Stimulated activated CD8-positive, alpha-beta memory T cell treated with anti-CD3 and anti-CD28 coated beads, Interleukin-15, amount 100 ng/mL, for 24 hours (primary cell): ENCODE data around the gene GPC5.
"Not testable (repeated sequence)": the region's sequence is repeated elsewhere in the genome, so short reads cannot be mapped to it uniquely, and the experiment has no call there.

Experiments
- DNase-seq: peaks from one replicate; pipeline ENCODE4 v3.0.0-alpha.2; 2020; ENCODE audit warnings: low read depth

The GPC5 gene

DNA sequence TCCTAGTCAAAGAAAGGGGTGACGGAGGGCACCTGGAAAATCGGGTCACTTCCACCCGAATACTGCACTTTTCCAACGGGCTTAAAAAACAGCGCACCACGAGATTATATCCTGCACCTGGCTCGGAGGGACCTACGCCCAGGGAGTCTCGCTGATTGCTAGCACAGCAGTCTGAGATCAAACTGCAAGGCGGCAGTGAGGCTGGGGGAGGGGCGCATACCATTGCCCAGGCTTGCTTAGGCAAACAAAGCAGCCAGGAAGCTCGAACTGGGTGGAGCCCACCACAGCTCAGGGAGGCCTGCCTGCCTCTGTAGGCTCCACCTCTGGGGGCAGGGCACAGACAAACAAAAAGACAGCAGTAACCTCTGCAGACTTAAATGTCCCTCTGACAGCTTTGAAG, 1354.3 kb downstream of the GPC5 start:
- not testable (repeated sequence) for DNase-seq

DNA sequence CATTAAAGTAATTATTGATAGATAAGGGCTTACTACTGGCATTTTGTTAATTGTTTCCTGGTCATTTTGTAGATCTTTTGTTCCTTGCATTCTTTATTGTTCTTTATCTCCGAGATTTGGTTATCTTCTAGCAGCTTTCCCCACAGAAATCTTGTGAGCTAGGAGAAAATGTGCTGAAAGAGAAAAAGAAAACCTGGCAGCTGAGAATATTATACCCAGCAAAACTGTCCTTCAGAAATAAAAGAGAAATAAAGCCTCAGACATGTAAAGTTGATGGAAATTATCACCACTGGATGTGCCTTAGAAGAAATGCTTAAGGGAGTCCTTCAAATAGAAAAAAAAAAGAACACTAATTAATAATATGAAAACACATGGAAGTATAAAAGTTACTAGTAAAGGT, 1363.3 kb downstream of the GPC5 start:
- DNase-seq, result no peak

DNA sequence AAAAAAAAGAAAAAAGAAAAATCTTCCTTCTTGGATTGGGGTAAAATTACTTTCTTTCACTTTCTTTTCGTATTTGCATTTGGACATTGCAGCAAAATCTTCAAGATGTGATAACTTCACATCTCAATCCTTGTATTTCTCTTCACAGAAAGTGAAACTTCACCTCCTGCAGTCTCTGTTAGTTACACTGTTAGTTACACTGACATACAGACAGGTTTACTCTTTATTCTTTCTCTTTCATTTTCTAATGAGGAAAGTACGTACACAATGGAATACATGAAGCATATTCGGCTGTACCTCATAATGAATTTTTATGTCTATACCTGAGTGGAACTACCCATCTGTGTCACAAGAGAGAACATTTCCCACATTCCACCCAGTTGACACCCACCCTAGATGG, 1369.0 kb downstream of the GPC5 start:
- no peak for DNase-seq

DNA sequence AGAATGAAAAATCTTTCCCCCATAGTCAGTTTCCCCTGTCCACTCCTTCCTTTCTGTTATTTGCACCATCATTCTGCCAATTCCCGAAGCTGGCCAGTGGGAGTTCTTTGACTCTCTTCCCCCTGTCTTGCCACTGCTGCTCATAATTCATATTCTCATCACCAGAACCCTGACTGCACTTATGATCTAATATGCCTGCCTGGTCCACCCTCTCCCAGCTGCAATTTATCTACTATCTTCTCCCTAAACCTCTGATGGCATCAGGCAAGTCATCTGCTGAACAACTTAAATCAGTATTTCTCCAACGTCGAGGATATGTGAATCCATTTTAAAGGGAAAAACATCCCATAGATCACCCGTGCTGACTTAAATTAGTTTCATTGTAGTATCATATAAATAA, 1370.2 kb downstream of the GPC5 start:
- DNase-seq, result no peak

DNA sequence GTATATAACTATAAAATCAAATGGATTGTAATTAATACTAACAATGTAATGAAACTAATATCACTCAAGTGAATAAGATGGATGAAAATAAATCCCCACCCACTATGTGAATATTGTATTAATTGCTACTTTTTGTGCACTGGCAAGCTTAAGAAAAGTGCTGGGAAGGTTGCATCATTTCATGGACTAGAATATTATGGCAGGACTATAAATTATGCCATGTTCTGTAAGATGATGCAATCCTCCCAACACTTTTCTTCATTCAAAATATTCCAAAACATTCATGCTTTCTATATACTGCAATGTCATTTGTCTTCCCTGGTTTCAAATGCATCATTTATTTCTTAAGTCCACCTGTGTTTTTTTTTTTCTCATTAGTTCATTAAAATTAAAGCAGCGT, 1370.6 kb downstream of the GPC5 start:
- DNase-seq, result no peak

DNA sequence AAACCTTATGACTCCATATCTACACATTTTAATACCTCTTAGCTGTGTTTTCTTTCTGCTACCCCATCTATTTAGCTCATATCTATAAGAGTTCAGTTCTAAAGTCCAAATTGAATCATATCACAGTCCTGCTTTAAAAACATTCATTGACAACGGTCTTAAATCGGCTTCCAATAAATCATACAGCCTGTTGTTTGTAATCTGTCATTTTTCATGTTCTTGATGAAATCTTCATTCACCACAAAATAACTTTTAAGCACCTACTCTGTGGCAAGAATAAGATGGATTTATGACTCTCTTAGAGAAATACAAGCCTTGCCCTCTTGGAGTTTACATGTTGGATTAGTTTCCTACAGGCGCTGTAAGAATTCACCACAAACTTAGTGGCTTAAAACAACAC, 1377.2 kb downstream of the GPC5 start:
- no peak for DNase-seq

DNA sequence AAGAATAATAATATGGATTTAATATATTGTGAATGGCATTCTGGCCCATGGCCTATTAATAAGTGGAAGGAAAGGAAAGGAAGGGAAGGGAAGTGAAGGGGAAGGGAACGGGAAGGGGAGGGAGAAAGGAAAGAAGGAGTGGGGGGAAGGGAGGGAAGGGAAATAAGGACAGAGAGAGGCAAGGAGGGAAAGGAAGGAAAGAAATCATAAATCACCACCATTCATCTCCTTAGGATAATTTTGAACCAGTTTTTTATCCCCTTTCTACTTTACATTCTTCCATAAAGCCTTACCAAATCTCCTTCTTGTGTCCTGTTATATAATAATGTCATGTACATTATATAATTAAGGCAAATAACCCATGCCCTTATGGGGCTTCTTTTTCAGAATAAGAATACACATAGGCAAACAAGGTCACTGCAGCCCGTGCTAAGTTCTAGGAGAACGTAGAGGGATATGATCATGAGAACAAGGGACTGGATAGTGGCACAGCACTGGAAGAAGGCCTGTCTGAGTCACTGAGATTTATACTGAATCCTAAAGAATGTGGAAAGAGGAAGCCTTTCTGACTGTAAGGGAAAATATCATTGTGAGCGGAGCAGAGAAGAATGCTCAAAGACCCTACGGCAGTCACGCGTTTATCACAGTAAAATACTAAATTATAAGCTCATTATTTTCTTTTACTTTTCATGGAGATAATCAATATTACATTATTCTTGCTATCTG, 1383.7 kb downstream of the GPC5 start:
- no peak for DNase-seq

DNA sequence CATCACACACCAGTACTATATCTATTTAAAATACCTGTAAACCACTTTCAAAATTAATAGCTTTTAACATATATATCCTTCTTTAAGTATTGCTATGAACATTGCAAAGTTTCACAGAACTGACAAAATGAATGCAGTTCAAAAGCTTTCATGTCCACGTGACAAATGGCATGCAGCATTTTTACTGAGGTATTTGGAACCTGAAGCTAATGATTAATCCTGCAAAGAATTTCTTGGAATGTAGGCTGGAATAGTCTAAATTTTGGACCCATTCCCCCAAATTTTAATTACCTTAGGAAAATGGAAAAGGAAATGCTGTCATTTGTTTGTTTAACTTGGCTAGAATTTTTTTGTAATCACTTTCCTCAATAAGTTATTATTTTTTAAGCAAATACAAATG, 1404.4 kb downstream of the GPC5 start:
- DNase-seq, result no peak

DNA sequence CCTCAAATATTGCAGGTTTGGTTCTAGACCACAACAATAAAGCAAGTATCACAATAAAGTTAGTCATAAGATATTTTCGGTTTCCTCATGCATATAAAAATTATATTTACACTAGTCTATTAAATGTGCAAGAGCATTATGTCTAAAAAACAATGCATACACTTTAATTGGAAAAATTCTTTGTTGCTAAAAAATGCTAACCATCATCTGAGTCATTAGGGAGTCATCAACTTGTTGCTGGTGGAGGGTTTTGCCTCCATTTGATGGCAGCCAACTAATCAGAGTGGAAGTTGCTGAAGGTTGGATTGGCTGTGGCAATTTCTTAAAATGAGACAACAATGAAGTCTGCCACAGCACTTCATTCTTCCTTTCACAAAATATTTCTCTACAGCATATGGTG, 1405.9 kb downstream of the GPC5 start:
- no peak for DNase-seq

DNA sequence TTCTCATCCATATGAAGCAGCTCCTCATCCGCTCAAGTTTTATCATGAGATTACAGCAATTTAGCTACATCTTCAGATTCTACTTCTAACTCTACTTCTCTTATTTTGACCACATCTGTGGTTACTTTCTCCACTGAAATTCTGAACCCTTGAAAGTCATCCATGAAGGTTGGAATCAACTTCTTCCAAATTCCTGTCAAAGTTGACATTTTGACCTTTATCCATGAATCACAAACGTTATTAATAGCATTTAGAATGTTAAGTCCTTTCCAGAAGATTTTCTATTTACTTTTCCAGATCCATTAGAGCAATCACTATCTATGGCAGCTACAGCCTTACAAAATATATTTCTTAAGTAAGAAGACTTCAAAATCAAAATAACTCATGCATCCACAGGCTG, 1406.5 kb downstream of the GPC5 start:
- DNase-seq, result no peak

DNA sequence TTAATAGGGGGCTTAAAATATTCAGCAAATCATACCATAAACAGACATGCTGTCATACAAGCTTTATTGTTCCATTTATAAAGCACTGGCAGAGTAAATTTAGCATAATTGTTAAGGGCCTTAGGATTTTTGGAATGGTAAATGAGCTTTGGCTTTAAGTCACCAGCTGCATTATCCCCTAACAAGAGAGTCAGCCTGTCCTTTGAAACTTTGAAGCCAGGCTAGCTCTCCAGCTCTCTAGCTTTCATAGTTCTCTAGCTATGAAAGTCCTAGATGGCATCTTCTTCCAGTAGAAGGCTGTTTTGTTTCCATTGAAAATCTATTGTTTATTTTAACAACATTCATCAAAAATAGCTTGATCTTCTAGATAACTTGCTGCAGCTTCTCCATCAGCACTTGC, 1407.3 kb downstream of the GPC5 start:
- DNase-seq, result no peak

DNA sequence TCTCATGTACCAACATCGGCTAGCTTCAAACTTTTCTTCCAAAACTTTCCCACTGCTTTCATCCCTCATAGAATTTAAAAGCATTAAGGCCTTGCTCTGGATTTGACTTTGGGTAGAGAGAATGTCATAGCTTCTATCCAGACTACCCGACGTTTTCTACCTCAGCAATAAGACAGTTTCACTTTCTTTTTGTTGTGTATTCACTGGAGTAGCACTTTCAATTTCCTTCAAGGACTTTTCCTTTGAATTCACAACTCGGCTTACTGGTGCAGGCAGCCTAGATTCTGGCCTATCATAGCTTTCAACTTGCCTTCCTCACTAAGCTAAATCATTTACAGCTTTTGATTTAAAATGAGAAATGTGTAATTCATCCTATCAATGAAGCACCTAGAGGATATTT, 1407.8 kb downstream of the GPC5 start:
- DNase-seq, result no peak

DNA sequence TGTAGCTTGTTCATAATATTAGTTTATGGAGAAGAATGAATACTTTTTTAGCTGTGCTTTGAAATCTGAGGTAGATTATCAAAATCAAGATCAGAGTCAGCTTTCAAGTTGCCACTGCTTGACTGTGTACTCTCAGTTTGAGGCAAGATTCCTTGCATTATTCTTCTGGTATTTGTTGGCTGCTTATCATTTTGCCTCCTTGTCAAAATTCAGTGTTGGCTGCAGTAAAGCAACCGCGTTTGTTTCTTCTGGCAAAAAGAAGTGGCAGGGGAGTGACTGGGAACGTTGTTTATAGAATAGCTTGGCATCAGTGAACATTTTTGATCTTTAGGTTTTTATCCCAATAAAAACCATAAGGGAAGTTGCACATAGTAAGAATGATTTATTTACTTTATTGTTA, 1408.9 kb downstream of the GPC5 start:
- no peak for DNase-seq

DNA sequence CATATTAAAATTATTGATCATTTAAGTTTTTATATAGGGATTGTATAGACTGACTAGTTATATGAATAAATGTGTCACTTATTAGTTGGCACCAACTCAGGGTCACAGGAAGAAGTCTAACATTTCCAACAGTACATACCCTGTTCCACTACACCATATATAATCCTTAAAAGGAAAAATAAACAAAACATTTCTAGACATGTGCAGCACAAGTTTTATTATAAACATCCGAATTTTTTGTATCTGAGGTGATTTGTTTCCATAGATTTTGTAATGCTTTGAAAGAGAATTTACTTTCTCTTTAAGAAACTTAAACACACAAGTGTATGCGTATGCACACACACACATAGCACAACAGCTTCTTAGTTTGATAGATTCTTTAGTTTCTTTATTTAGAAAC, 1409.5 kb downstream of the GPC5 start:
- no peak for DNase-seq

DNA sequence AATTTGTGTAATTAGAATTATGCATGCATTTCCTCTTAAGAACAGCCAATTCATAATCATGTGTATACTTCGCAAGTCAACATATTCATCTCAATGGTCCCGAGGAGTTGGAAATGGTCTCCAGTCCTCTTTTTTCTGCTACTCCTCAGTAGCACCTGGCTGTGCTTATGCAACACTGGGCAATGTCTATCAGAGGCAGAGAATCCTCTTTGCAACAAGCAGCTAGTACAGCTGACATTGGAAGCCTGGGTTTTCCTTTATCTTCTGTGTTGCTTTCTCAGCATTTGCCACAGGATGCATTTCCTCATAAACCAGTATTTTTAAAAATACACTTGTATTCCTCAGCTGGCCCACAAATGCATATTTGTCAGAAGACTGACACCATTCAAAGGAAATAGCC, 1422.9 kb downstream of the GPC5 start:
- DNase-seq, result no peak

DNA sequence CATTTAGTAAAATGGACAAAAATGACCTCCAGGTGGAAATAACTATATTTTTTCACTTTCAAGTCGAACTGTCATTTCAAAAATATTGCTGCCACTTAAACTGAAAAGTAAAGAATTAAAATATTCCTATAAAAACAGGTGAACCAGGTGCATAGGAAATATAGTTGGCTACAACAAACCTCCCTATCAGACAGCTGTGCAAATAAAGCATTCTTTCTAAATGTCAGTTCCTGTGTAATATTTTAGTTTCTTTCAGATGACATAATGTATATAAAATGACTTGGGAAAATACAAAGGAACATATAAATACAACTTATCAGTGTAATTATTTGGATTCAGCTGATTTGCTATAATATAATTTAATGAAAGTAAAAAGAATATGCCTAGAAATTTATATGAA, 1424.6 kb downstream of the GPC5 start:
- no peak for DNase-seq

DNA sequence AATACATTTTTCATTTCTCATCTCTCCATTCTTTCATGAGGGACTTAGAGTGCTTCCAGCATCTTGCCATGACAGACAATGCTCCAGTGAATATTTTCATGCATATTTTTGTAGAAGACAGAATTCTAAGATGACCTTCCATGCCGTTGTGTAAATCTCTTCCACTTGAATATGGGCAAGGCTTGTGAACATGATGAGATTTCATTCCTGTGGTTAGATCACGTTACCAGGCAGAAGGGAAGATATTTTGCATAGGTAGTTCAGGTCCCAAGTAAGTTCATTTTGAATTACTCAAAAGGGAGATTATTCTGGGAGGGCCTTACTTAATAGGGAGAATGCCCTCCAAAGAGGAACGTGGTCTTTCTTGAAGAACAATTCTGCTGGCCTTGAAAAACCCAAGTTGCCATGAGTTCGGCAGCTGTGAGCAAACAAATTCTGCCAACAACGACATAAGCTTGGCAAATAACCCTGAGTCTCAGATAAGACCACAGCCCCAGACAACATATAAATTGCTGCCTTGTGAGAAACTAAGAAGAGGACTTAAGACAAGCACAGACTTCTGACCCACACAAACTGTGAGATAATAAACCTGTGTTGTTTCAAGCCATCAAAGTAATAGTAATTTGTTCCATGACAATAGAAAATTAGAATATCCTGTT, 1427.6 kb downstream of the GPC5 start:
- DNase-seq, result no peak

DNA sequence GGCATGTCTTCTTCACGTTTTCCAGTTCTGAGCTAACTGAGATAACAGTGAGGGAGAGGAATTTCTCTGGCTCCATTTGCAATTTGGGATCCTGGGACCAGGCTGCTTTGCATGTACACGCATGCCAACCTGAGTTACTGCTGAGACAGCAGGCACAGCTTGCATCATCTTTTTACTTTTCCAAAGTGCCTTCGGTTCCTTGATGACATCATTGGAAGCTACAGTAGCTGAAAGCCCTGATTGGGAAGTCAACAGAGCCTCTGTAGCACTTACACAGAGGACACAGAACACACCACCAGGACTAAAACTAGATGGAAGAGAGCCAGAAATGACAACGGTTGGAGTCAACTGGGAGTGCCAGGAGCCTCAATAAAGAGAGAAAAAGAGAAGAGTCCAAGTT, 1429.1 kb downstream of the GPC5 start:
- no peak for DNase-seq

DNA sequence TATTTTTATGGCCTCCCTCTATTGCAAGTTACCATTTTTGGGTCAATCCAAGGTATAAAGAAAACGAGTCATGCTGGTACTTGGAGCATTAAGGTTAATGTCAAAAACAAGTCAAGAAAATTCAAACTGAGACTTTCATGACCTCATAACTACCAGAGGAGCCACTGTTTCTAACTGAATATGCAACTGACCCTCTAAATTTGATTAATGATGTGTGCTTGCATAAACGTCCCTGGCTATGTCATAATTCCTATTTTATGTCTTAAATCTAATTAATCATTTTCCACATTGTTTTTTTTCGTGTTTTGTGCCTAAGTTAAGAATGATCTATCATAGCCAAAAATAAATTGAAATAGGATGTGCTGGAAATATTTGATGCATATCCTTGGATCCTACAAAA, 1431.5 kb downstream of the GPC5 start:
- no peak for DNase-seq

DNA sequence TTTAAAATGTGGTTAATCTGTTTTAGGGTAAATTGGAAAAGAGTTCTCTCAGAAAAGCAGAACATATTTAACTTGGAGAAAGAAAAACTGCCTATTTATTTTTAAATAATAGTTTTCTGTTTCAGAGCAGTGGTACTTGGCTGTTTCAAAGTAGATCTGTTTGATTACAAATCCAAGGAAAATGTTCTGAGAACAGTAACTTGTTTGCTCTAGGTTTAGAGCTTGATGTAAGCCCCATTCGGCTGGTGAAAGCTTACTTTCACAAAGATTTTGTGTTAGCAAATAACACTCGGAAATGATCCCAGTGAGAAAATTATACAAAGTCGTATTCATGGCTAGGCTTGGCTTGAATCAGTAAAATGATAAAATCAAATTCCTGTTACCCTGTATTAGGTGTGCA, 1432.4 kb downstream of the GPC5 start:
- DNase-seq, result no peak

DNA sequence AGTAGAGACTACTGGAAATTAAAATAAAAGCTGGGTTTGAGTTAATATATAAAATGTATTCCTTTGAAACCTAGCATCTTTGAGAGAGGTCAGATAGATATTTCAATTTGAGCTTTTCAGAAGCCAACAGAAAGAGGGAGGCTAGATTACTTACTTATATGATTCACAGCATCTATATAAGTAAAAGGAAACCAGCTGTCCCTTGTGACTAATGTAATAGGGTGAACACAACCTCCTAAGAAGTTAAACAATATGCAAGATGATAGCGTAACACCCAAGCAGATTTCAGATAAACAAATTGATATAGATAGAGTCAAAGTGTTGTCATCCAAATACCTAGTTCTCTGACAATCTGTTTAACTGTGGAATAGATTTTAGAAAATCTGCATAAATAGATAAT, 1434.7 kb downstream of the GPC5 start:
- no peak for DNase-seq

DNA sequence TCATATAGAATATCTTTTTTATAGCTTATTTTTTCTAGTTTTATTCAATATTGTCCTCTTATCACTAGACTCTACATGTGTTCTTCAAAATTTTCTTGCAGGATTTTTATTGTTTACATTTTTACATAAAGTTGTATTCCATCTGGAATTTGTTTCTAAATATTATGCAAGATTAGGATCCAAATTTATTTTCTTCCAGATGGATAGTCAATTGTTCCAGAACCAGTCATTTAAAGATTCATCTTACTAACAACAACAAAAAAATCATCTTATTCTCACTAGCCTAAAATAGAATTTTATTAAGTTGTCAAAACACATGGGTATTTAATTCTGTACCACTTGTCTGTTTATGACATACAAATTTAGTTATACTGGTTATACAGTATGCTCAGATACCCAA, 1437.8 kb downstream of the GPC5 start:
- no peak for DNase-seq

DNA sequence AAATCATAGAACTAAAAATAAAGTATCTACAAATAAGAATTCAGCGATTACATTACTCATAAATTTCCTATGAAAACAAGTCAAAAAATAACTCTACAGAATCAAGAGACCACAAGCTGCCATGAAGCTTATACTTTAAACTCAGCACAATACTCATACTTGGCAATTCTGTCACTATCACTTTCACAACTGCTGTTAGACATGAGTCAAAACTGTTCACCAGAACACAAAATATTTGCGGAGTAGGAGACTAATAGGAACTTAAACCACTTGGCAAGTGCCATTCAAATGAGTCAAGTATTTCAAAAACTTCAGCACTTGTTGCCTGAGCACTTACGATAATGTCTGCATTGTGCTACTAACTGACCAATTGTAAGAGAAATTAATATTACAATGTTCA, 1440.4 kb downstream of the GPC5 start:
- no peak for DNase-seq

DNA sequence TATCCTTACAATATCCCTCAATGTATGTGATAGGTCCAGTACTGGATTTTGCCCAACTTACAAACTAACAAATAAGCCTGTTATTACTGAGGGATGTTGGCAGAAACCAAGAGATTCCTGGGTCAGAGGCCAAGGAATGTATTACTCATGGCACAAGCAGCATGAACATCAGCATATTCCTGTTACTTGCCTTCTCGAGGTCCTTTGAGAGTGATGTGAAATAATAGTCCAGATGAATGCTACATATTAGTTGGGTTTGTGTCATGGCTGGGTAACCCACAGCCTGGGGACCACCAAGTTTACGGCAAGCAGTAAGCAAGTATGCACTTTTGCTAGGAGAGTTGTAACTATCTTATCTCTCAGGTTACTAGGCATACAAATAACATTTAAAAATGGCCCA, 1443.7 kb downstream of the GPC5 start:
- DNase-seq, result no peak
